ENCODE measurements around the gene HYAL2. TPM values are rescaled to one million over a fixed set of nuclear protein-coding genes. Genes with fewer than 3 reads are reported as not detected.
"Not testable (repeated sequence)": the region's sequence is repeated elsewhere in the genome, so short reads cannot be mapped to it uniquely, and the experiment has no call there.

The HYAL2 gene
- total RNA-seq, 6 donors from 2014 or later: 120 to 389 (median 226) TPM

GRCh38 chr3:50274371-50275104 lies 48.0 kb downstream of the HYAL2 start:
- H3K4me1 ChIP-seq: peaks cover 22 to 54% (median 38%) of the 10 kb centered on the region in 4 donors

GRCh38 chr3:50273689-50274065 lies 48.9 kb downstream of the HYAL2 start:
- Histone ChIP-seq H3K4me1 (peaks cover 29 to 63% (median 45%) of the 10 kb centered on the region in 4 donors), H3K4me3 (peak overlapping the region in 3 of 4 donors; percentile 27 to 48 (median 46)), H3K36me3 (peaks cover 0 to 28% (median 8%) of the 10 kb centered on the region in 4 donors), H3K27ac (peak overlapping the region in 2 of 4 donors; percentile 60 to 65), H3K27me3 (peaks cover 0 to 13% (median 5%) of the 10 kb centered on the region in 4 donors), H3K9me3 (no peaks in the 10 kb centered on the region)
- no peak for TF ChIP-seq CTCF (IDR thresholded peaks at IDR 0.05)
- TF ChIP-seq EP300 (IDR thresholded peaks at IDR 0.05): no peak
- TF ChIP-seq POLR2AphosphoS5 (IDR thresholded peaks at IDR 0.05): no peak
- TF ChIP-seq POLR2A (IDR thresholded peaks at IDR 0.05): no peak
- DNase-seq: no peak
- no peak for ATAC-seq (ENCODE audit: low FRiP score in 2 of 2)
- 55 to 66% methylated on average over 12 to 31 of the region's 31 CpGs for WGBS, 2 donors

More at GRCh38 chr3:50274371-50275104, 48.0 kb downstream of the HYAL2 start:
- WGBS, 2 donors: 35 to 39% methylated on average over 18 to 26 of the region's 26 CpGs
- TF ChIP-seq CTCF (IDR thresholded peaks at IDR 0.05): peak; percentile 73 to 83 (median 82)
- no peak for TF ChIP-seq EP300 (IDR thresholded peaks at IDR 0.05)
- H3K27me3 ChIP-seq: peaks cover 0 to 13% (median 5%) of the 10 kb centered on the region in 4 donors
- H3K4me3 ChIP-seq: peak overlapping the region in 1 of 4 donors; percentile 48
- peaks cover 0 to 28% (median 8%) of the 10 kb centered on the region in 4 donors for H3K36me3 ChIP-seq
- ATAC-seq (ENCODE audit: low FRiP score in 2 of 2) (peak; percentile 24 to 51), DNase-seq (peak in 1 of 2 donors; percentile 80)
- no peak overlapping the region for H3K27ac ChIP-seq
- no peaks in the 10 kb centered on the region for H3K9me3 ChIP-seq

GRCh38 chr3:50272911-50273688 lies 49.4 kb downstream of the HYAL2 start:
- Histone ChIP-seq H3K9me3 (no peaks in the 10 kb centered on the region), H3K27ac (peak overlapping the region in 3 of 4 donors; percentile 60 to 70 (median 65)), H3K4me1 (peaks cover 35 to 69% (median 51%) of the 10 kb centered on the region in 4 donors), H3K27me3 (peaks cover 0 to 13% (median 5%) of the 10 kb centered on the region in 4 donors), H3K4me3 (peak overlapping the region in 3 of 4 donors; percentile 27 to 48 (median 46)), H3K36me3 (peaks cover 0 to 27% (median 8%) of the 10 kb centered on the region in 4 donors)
- 0 to 5% methylated on average over 7 to 57 of the region's 61 CpGs for WGBS, 2 donors
- TF ChIP-seq POLR2AphosphoS5 (IDR thresholded peaks at IDR 0.05): peak; percentile 52 to 59
- peak in 1 of 4 donors; percentile 27 for TF ChIP-seq POLR2A (IDR thresholded peaks at IDR 0.05)
- peak; percentile 98 to 100 (median 100) for TF ChIP-seq CTCF (IDR thresholded peaks at IDR 0.05)
- TF ChIP-seq EP300 (IDR thresholded peaks at IDR 0.05): no peak
- ATAC-seq (ENCODE audit: low FRiP score in 2 of 2) (peak; percentile 81 to 88), DNase-seq (peak; percentile 93 to 97)

GRCh38 chr3:50272538-50272910 lies 50.0 kb downstream of the HYAL2 start:
- H3K4me3 ChIP-seq: peak overlapping the region in 1 of 4 donors; percentile 48
- H3K27me3 ChIP-seq: peaks cover 0 to 13% (median 5%) of the 10 kb centered on the region in 4 donors
- not testable (repeated sequence) for H3K27ac ChIP-seq; H3K9me3 ChIP-seq; DNase-seq; ATAC-seq (ENCODE audit: low FRiP score in 2 of 2)
- peaks cover 0 to 23% (median 8%) of the 10 kb centered on the region in 4 donors for H3K36me3 ChIP-seq
- peaks cover 41 to 74% (median 56%) of the 10 kb centered on the region in 4 donors for H3K4me1 ChIP-seq
- 64% methylated on average over 10 of the region's 10 CpGs for WGBS, 2 donors

All from upper lobe of left lung (tissue), 6 donors.